Keratinocyte (primary cell): ENCODE measurements around the gene KCNN3. TPM values are rescaled to one million over a fixed set of nuclear protein-coding genes. Genes with fewer than 3 reads are reported as not detected.

ENCODE experiments used
- DNase-seq: peaks from one replicate; pipeline ENCODE4 v3.0.0-alpha.2; 2011; ENCODE audit warnings: low read depth, missing footprints, low spot score
- FAIRE-seq: peaks from 2 replicates; lab custom pipeline; 2011; peaks lifted over from hg19 to GRCh38; lab: Jason Lieb, UNC
- H2AFZ ChIP-seq: 2 replicates; pipeline ENCODE4 v1.6.0; 2012; ENCODE audit warnings: low read length, control low read depth, inconsistent platforms; ENCODE audit not compliant: control insufficient read depth
- H3K27ac ChIP-seq: 2 replicates; pipeline ENCODE4 v1.5.1; 2011; ENCODE audit warnings: low read length; ENCODE audit not compliant: control insufficient read depth, insufficient read depth
- H3K27me3 ChIP-seq: 3 replicates; pipeline ENCODE4 v1.6.0; 2011; ENCODE audit warnings: low read length; ENCODE audit not compliant: control insufficient read depth, insufficient read depth; ENCODE audit errors: extremely low read depth
- H3K36me3 ChIP-seq, 2 experiments: 2 replicates in 1 of 2; 3 replicates in 1 of 2; pipeline ENCODE4 v1.5.1; 2011; ENCODE audit warnings: low read length in 2 of 2, mild to moderate bottlenecking in 1 of 2; ENCODE audit not compliant: control insufficient read depth in 2 of 2, insufficient read depth in 2 of 2; ENCODE audit errors: extremely low read depth in 1 of 2
- H3K4me1 ChIP-seq: 3 replicates; pipeline ENCODE4 v1.5.1; 2011; ENCODE audit warnings: low read length; ENCODE audit not compliant: control insufficient read depth, insufficient read depth; ENCODE audit errors: extremely low read depth
- H3K4me2 ChIP-seq: 3 replicates; pipeline ENCODE4 v1.6.0; 2011; ENCODE audit warnings: low read depth, low read length; ENCODE audit not compliant: control insufficient read depth, insufficient read depth; ENCODE audit errors: extremely low read depth
- H3K4me3 ChIP-seq, 3 experiments: fragments of 200-600 bp in 1 of 3; sonication (generic) in 1 of 3; 2 replicates in 2 of 3; 3 replicates in 1 of 3; pipeline ENCODE4 v1.5.1; 2011 to 2016; ENCODE audit warnings: low read length in 3 of 3, mild to moderate bottlenecking in 3 of 3, control low read depth in 2 of 3, inconsistent platforms in 1 of 3, low read depth in 1 of 3, mixed read lengths in 1 of 3, mixed run types in 1 of 3, moderate library complexity in 1 of 3; ENCODE audit not compliant: control insufficient read depth in 2 of 3, insufficient read depth in 2 of 3; ENCODE audit errors: extremely low read depth in 1 of 3
- H3K79me2 ChIP-seq: 2 replicates; pipeline ENCODE4 v1.6.0; 2012; ENCODE audit warnings: low read length; ENCODE audit not compliant: control insufficient read depth, insufficient read depth
- H3K9ac ChIP-seq: 3 replicates; pipeline ENCODE4 v1.6.0; 2011; ENCODE audit warnings: low read length; ENCODE audit not compliant: control insufficient read depth, insufficient read depth; ENCODE audit errors: extremely low read depth
- H3K9me1 ChIP-seq: 3 replicates; pipeline ENCODE4 v1.6.0; 2011; ENCODE audit warnings: low read length; ENCODE audit not compliant: control insufficient read depth, insufficient read depth; ENCODE audit errors: extremely low read depth
- H3K9me3 ChIP-seq: 2 replicates; pipeline ENCODE4 v1.5.1; 2012; ENCODE audit warnings: low read depth, low read length; ENCODE audit not compliant: control insufficient read depth
- H4K20me1 ChIP-seq: 3 replicates; pipeline ENCODE4 v1.6.0; 2011; ENCODE audit warnings: low read length; ENCODE audit not compliant: control insufficient read depth, insufficient read depth; ENCODE audit errors: extremely low read depth
- EZH2 ChIP-seq: IDR thresholded peaks from one replicate; pipeline ENCODE4 v1.6.1; 2012; ENCODE audit warnings: inconsistent platforms, mild to moderate bottlenecking, low read length, moderate library complexity
- dilution Hi-C: fragments of 300-500 bp; cut with MboI; formaldehyde crosslinking; loops from one replicate; pipeline ENCODE4 v1.7.0; 2020; ENCODE audit warnings: low sequenced_read_pairs; ENCODE audit not compliant: extremely low pct_ligation_motif_present
- polyA plus RNA-seq, 5 experiments: library from polyadenylated mRNA; depleted of rRNA in 3 of 5; stranded (reverse) in 3 of 5; stranded (forward) in 1 of 5; unstranded in 1 of 5; fragments of >200 nt; gene quantifications; 1 replicate in 1 of 5; 2 replicates in 3 of 5; 3 replicates in 1 of 5; pipeline versions ENCODE4 v1.2.1 to v1.2.3, GENCODE V29; 2011 to 2012; ENCODE audit warnings: missing spikeins in 2 of 5, low read depth in 1 of 5, low replicate concordance in 1 of 5
- TF ChIP-seq, protein P1 (sequence below), 3 experiments: IDR thresholded peaks in 1 of 3; conservative IDR thresholded peaks in 1 of 3; optimal IDR thresholded peaks in 1 of 3; 2 replicates in 2 of 3; 3 replicates in 1 of 3; pipeline versions ENCODE3 to v1.5.1; 2011; ENCODE audit warnings: low read length in 3 of 3, mild to moderate bottlenecking in 3 of 3, moderate library complexity in 2 of 3, control low read depth in 1 of 3, inconsistent platforms in 1 of 3; ENCODE audit not compliant: insufficient read depth in 2 of 3; ENCODE audit errors: extremely low read depth in 1 of 3

Gene KCNN3
- polyA plus RNA-seq, 1 donor (not counting 4 experiments of a cell fraction or from before 2014, with no cell fraction given): 0.05 TPM

DNA sequence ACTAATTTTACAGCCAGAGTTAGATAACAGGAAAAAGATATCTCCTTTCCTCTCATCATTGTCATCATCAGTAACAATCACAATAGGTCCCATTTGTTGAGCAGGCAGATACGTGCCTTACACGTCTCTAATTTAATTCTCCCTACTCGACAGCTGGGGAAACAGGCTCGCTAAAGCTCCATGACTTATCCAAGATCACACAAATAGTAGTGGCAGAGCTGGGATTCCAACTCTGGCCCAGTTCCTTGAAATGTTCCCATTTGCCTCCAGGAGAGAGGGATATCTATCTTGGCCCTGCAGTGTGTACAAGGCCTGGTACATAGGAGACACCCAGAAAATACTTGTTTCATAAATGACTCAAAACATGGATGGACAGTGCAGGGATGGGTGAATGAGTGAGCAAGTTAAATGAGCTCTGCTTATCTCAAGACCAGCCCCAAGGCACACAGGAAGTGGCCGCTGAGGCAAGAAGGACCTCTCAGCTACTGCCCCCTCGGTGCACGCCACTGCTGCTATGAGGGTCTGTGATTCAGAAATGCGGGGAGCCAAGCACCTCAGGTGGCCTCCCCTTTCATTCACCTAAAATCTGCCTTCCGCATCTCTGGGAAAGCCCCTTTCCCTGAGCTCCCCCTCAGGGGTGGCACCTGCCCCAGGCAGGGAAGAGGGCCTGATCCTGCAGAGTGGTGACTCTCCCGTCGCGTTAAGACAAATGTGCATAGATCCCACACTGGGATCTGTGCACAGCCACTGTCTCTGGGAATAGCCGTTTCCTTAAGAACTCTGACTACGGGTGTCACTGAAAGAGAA, 3.6 kb downstream of the KCNN3 start:
- Histone ChIP-seq H3K4me3 (no peak overlapping the region), H3K9me1 (no peaks in the 10 kb centered on the region), H3K79me2 (no peaks in the 10 kb centered on the region), H3K36me3 (no peaks in the 10 kb centered on the region), H4K20me1 (no peaks in the 10 kb centered on the region), H2AFZ (no peak overlapping the region), H3K4me2 (peak overlapping the region; percentile 63), H3K4me1 (peaks cover 10% of the 10 kb centered on the region), H3K9me3 (no peaks in the 10 kb centered on the region), H3K27ac (no peak overlapping the region), H3K9ac (no peak overlapping the region), H3K27me3 (peaks cover 32% of the 10 kb centered on the region)
- dilution Hi-C loops: no loop called here
- TF ChIP-seq EZH2: no peak
- TF ChIP-seq, protein P1, sequence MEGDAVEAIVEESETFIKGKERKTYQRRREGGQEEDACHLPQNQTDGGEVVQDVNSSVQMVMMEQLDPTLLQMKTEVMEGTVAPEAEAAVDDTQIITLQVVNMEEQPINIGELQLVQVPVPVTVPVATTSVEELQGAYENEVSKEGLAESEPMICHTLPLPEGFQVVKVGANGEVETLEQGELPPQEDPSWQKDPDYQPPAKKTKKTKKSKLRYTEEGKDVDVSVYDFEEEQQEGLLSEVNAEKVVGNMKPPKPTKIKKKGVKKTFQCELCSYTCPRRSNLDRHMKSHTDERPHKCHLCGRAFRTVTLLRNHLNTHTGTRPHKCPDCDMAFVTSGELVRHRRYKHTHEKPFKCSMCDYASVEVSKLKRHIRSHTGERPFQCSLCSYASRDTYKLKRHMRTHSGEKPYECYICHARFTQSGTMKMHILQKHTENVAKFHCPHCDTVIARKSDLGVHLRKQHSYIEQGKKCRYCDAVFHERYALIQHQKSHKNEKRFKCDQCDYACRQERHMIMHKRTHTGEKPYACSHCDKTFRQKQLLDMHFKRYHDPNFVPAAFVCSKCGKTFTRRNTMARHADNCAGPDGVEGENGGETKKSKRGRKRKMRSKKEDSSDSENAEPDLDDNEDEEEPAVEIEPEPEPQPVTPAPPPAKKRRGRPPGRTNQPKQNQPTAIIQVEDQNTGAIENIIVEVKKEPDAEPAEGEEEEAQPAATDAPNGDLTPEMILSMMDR (optimal IDR thresholded peaks at IDR 0.05 in 1 of 3, IDR thresholded peaks at IDR 0.05 in 1 of 3, conservative IDR thresholded peaks at IDR 0.05 in 1 of 3; ENCODE audit: extremely low read depth in 1 of 3, insufficient read depth in 2 of 3, low read length in 3 of 3): no peak
- no peak for DNase-seq
- no peak for FAIRE-seq

DNA sequence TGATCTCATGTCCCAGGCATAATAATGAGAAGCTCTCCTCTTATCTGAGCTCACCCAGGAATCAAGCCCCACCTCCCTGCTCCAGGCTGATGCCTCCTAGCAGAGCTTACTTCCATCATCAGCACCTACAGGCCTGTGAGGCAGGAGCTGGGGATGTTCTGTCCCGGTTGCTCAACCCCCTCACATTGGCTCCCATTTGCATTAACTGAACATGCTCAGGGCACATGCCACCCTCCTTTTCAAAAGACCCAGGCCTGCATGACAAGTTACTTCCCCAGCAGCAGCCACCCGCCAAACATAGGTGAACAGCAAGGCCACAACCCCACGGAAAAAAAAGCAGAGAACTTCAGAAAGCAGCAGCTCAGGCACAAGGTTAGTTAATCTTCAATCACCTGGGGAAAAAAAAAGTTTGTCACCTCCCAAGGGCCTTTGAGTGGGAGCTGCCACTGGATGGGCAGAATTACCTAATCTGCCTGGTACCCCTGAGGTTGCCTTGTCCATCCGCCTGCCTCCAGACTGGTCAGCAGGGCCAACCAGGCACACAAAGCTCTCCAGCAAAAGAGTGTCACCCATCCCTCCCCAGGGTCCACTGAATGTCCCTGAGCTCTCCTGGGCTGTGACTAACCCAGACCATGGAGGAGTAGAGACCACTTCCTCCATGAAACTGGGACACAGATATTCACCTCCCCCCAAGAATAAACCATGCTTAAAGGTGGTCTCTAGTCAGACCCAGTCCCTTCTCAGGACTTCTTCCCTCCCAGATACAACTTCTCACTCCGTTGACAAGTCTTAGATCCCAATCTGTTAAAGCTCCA, 4.4 kb downstream of the KCNN3 start:
- peaks cover 32% of the 10 kb centered on the region for H3K27me3 ChIP-seq
- H3K79me2 ChIP-seq: no peaks in the 10 kb centered on the region
- no peak overlapping the region for H3K9ac ChIP-seq
- TF ChIP-seq, protein P1 (optimal IDR thresholded peaks at IDR 0.05 in 1 of 3, IDR thresholded peaks at IDR 0.05 in 1 of 3, conservative IDR thresholded peaks at IDR 0.05 in 1 of 3; ENCODE audit: extremely low read depth in 1 of 3, insufficient read depth in 2 of 3, low read length in 3 of 3): no peak
- H3K36me3 ChIP-seq: no peaks in the 10 kb centered on the region
- no peaks in the 10 kb centered on the region for H3K9me1 ChIP-seq
- FAIRE-seq: no peak
- no peak overlapping the region for H3K27ac ChIP-seq
- no peak overlapping the region for H2AFZ ChIP-seq
- DNase-seq: no peak
- no peaks in the 10 kb centered on the region for H3K9me3 ChIP-seq
- no peak overlapping the region for H3K4me2 ChIP-seq
- peaks cover 10% of the 10 kb centered on the region for H3K4me1 ChIP-seq
- no peak overlapping the region for H3K4me3 ChIP-seq
- H4K20me1 ChIP-seq: no peaks in the 10 kb centered on the region
- dilution Hi-C loops: no loop called here
